ENCODE measurements around the gene SHLD2.
A peak's percentile ranks its signal among the peaks of the same experiment; 100 is the strongest.
"Not testable (repeated sequence)": the region's sequence is repeated elsewhere in the genome, so short reads cannot be mapped to it uniquely, and the experiment has no call there.

Gene SHLD2

DNA sequence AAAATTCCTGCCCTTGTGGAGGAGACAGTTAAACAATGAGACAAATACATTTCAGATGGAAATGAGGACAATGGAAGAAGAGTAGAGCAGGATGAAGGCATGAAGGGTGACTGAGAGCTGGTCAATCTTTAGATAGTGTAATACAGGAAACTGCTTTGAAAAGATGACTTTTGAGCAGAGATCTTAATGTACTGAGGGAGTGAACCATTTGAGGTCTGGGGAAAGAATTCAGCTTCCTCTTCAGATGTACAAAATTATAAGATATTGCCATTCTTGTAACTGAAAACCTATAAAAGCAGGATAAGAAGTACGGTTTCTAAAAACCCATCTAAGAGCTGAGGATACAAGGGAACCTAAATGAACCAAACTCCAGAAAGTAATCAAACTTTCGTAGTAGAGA, 38.9 kb downstream of the SHLD2 start:
- peak overlapping the region; percentile 47 for H3K4me2 ChIP-seq (ENCODE audit: low read depth, low read length, poor library complexity, severe bottlenecking)
- H3K4me3 ChIP-seq (ENCODE audit: low read length, poor library complexity, severe bottlenecking); H3F3A ChIP-seq (ENCODE audit: low read depth); H3K9ac ChIP-seq (ENCODE audit: low read depth, low read length, poor library complexity, severe bottlenecking); H3K79me2 ChIP-seq (ENCODE audit: insufficient read depth, low read length); H3K36me3 ChIP-seq (ENCODE audit: insufficient read depth, low read length); H3K4me1 ChIP-seq (ENCODE audit: insufficient read depth, low read length, poor library complexity, severe bottlenecking); H3K9me3 ChIP-seq (ENCODE audit: insufficient read depth, low read depth, low read length); H2AFZ ChIP-seq (ENCODE audit: low read length); H3K9me2 ChIP-seq (replicated peaks; ENCODE audit: low read depth, low read length); H4K20me1 ChIP-seq (ENCODE audit: insufficient read depth, low read length, poor library complexity, severe bottlenecking); H3K27me3 ChIP-seq (ENCODE audit: insufficient read depth, low read length, poor library complexity, severe bottlenecking): not testable (repeated sequence)

DNA sequence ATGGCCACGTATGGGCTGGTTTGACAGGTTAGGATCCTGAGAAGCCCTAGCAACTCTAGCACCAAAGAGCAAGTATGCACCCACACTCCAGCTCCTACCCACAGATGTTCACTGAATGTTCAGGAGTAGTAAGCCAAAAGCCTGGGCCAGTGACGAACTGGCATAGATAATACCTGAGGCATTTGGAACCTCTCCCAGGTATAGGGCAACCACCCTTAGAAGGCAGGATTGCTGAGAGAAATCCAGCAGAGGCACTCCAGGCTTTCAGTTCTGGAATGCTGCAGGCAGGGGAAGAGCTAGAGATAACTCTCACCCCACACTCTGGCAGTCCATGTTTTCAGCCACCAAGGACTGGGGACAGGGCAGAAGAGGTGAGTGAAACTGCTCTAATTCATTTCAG, 39.4 kb downstream of the SHLD2 start:
- H3K9me3 ChIP-seq (ENCODE audit: insufficient read depth, low read depth, low read length); H3K4me3 ChIP-seq (ENCODE audit: low read length, poor library complexity, severe bottlenecking); H2AFZ ChIP-seq (ENCODE audit: low read length); H3K4me1 ChIP-seq (ENCODE audit: insufficient read depth, low read length, poor library complexity, severe bottlenecking); H3K9ac ChIP-seq (ENCODE audit: low read depth, low read length, poor library complexity, severe bottlenecking); H3K9me2 ChIP-seq (replicated peaks; ENCODE audit: low read depth, low read length); H3F3A ChIP-seq (ENCODE audit: low read depth); H3K79me2 ChIP-seq (ENCODE audit: insufficient read depth, low read length); H3K36me3 ChIP-seq (ENCODE audit: insufficient read depth, low read length); H3K27me3 ChIP-seq (ENCODE audit: insufficient read depth, low read length, poor library complexity, severe bottlenecking); H4K20me1 ChIP-seq (ENCODE audit: insufficient read depth, low read length, poor library complexity, severe bottlenecking): not testable (repeated sequence)
- peak overlapping the region; percentile 47 for H3K4me2 ChIP-seq (ENCODE audit: low read depth, low read length, poor library complexity, severe bottlenecking)

DNA sequence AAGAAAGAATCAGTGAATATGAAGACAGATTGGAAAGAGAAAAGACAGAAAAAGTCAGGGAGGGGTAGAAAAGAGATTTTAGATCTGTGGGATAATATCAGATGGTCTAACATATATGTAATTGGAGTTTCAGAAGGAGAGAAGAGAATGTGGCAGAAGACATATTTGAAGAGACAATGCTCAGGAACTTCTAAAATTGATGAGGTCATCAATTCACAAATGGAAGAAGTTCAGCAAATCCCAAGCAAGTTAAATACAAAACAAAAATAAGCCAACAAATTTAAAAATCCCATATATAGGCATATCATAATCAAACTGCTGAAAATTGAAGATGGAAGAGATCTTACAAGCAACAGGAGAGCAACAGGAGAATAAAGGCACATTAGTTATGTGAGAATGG, 42.5 kb downstream of the SHLD2 start:
- H3K4me3 ChIP-seq (ENCODE audit: low read length, poor library complexity, severe bottlenecking); H3K36me3 ChIP-seq (ENCODE audit: insufficient read depth, low read length); H3K9me2 ChIP-seq (replicated peaks; ENCODE audit: low read depth, low read length); H3K9me3 ChIP-seq (ENCODE audit: insufficient read depth, low read depth, low read length); H3F3A ChIP-seq (ENCODE audit: low read depth); H3K9ac ChIP-seq (ENCODE audit: low read depth, low read length, poor library complexity, severe bottlenecking); H2AFZ ChIP-seq (ENCODE audit: low read length); H4K20me1 ChIP-seq (ENCODE audit: insufficient read depth, low read length, poor library complexity, severe bottlenecking); H3K4me2 ChIP-seq (ENCODE audit: low read depth, low read length, poor library complexity, severe bottlenecking); H3K79me2 ChIP-seq (ENCODE audit: insufficient read depth, low read length); H3K4me1 ChIP-seq (ENCODE audit: insufficient read depth, low read length, poor library complexity, severe bottlenecking); H3K27me3 ChIP-seq (ENCODE audit: insufficient read depth, low read length, poor library complexity, severe bottlenecking): not testable (repeated sequence)

DNA sequence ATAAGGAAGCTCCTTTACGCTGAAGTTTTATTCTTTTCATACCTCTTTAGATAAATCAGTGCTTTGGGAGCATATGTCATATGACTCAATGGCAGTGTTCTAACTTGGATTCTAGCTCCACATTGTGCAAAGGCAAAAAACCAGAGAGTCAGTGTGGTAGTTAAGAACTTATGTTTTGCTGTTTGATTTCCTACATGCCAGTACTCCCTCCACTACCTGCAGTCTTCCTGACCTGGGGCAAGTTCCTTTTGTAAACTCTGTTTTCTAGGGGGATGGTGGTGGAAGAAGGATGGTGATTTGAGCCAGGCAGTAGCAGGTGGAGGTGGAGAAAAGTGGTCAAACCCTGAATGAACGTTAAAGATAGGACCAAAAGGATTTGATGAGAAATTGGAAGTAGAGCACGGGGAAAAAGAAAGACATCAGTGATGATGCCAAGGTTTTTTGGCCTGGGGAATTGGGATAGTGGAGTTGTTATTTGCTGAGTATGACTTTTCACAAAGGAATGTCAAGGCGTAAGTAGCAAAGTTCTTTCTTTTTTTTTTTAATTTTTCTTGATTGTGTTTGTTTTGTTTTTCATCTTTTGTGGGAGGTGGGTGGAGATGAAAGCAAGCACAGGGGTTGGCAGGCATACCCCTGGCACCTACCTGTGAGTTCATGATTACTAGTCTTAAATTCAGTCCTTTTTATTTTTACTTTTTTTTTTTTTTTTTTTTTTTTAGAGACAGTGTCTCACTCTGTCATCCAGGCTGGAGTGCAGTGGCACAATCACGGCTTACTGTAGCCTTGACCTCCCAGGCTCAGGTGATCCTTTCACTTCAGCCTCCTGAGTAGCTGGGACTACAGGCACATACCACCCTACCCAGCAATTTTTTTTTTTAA, 47.5 kb downstream of the SHLD2 start:
- H3K9me2 ChIP-seq (replicated peaks; ENCODE audit: low read depth, low read length); H3K4me3 ChIP-seq (ENCODE audit: low read length, poor library complexity, severe bottlenecking); H3K79me2 ChIP-seq (ENCODE audit: insufficient read depth, low read length); H3F3A ChIP-seq (ENCODE audit: low read depth); H2AFZ ChIP-seq (ENCODE audit: low read length); H3K27me3 ChIP-seq (ENCODE audit: insufficient read depth, low read length, poor library complexity, severe bottlenecking); H3K4me1 ChIP-seq (ENCODE audit: insufficient read depth, low read length, poor library complexity, severe bottlenecking); H3K36me3 ChIP-seq (ENCODE audit: insufficient read depth, low read length); H3K9me3 ChIP-seq (ENCODE audit: insufficient read depth, low read depth, low read length); H3K9ac ChIP-seq (ENCODE audit: low read depth, low read length, poor library complexity, severe bottlenecking); H4K20me1 ChIP-seq (ENCODE audit: insufficient read depth, low read length, poor library complexity, severe bottlenecking); H3K4me2 ChIP-seq (ENCODE audit: low read depth, low read length, poor library complexity, severe bottlenecking): not testable (repeated sequence)

DNA sequence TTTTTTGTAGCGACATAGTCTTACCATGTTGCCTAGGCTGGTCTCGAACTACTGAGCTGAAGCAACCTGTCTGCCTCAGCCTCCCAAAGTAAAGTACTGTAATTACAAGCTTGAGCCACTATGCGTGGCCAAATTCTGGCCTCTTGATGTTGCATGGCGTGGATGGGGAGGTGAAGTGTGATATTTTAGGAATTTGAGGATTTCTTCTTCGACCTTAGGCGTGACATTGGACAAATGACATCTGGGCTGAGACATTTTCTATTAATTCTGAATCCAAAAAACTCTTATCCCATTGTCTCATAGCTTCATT, 48.1 kb downstream of the SHLD2 start:
- not testable (repeated sequence) for H3K36me3 ChIP-seq (ENCODE audit: insufficient read depth, low read length); H4K20me1 ChIP-seq (ENCODE audit: insufficient read depth, low read length, poor library complexity, severe bottlenecking); H3K4me1 ChIP-seq (ENCODE audit: insufficient read depth, low read length, poor library complexity, severe bottlenecking); H3F3A ChIP-seq (ENCODE audit: low read depth); H3K4me2 ChIP-seq (ENCODE audit: low read depth, low read length, poor library complexity, severe bottlenecking); H2AFZ ChIP-seq (ENCODE audit: low read length); H3K9me3 ChIP-seq (ENCODE audit: insufficient read depth, low read depth, low read length); H3K9me2 ChIP-seq (replicated peaks; ENCODE audit: low read depth, low read length); H3K27me3 ChIP-seq (ENCODE audit: insufficient read depth, low read length, poor library complexity, severe bottlenecking); H3K9ac ChIP-seq (ENCODE audit: low read depth, low read length, poor library complexity, severe bottlenecking); H3K79me2 ChIP-seq (ENCODE audit: insufficient read depth, low read length); H3K4me3 ChIP-seq (ENCODE audit: low read length, poor library complexity, severe bottlenecking)

DNA sequence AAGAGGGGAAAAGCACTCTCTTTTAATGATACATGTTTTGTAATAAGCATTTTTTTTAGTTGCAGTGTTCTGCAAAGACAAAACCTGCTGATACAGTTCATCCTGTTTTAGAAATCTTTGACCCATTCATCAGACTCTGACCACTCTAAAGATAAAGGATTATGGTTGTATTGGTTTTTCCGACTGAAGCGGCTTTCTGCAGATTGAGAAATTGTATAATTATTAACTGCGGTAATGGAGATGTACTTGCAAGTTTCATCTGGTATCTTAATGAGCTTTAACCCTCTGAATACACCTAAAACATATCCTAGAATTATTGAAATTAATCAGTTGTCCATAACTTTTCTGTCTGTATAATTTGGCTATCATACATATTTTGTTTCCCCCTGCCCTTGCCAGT, 50.6 kb downstream of the SHLD2 start:
- H3K4me2 ChIP-seq (ENCODE audit: low read depth, low read length, poor library complexity, severe bottlenecking); H3K36me3 ChIP-seq (ENCODE audit: insufficient read depth, low read length); H3K9me2 ChIP-seq (replicated peaks; ENCODE audit: low read depth, low read length); H3F3A ChIP-seq (ENCODE audit: low read depth); H3K79me2 ChIP-seq (ENCODE audit: insufficient read depth, low read length); H4K20me1 ChIP-seq (ENCODE audit: insufficient read depth, low read length, poor library complexity, severe bottlenecking); H2AFZ ChIP-seq (ENCODE audit: low read length); H3K9me3 ChIP-seq (ENCODE audit: insufficient read depth, low read depth, low read length); H3K4me1 ChIP-seq (ENCODE audit: insufficient read depth, low read length, poor library complexity, severe bottlenecking); H3K4me3 ChIP-seq (ENCODE audit: low read length, poor library complexity, severe bottlenecking); H3K27me3 ChIP-seq (ENCODE audit: insufficient read depth, low read length, poor library complexity, severe bottlenecking); H3K9ac ChIP-seq (ENCODE audit: low read depth, low read length, poor library complexity, severe bottlenecking): not testable (repeated sequence)
